Activated B cell treated with CpG ODN at 0.5 μM for 24 hours (primary cell): ENCODE data around the gene ZBTB7A. TPM values are rescaled to one million over a fixed set of nuclear protein-coding genes. Genes with fewer than 3 reads are reported as not detected.

Experiments
- ATAC-seq: fragments of 200-7000 bp; cut with Tn5 transposase; one replicate; pipeline ENCODE4 v1.10.0; 2021; ENCODE audit warnings: low read depth, mild to moderate bottlenecking, moderate library complexity
- CTCF ChIA-PET: fragments of 350-600 bp; sonication (Branson Sonifier 250); formaldehyde crosslinking; loops from one replicate; lab custom pipeline; 2021; ENCODE audit warnings: antibody characterized with exemption; lab: Charles Lee
- POLR2A ChIA-PET: fragments of 350-600 bp; sonication (Branson Sonifier 250); formaldehyde crosslinking; loops from one replicate; lab custom pipeline; 2021; ENCODE audit warnings: antibody characterized with exemption; lab: Charles Lee
- DNase-seq: peaks from one replicate; pipeline ENCODE4 v3.0.0; 2022
- H3K27ac Mint-ChIP-seq: one replicate; pipeline ENCODE4 v1.8.0; 2020; ENCODE audit warnings: mixed read lengths
- H3K27me3 Mint-ChIP-seq: one replicate; pipeline ENCODE4 v1.8.0; 2021; ENCODE audit warnings: mixed read lengths
- H3K36me3 Mint-ChIP-seq: one replicate; pipeline ENCODE4 v1.8.0; 2021; ENCODE audit warnings: low read depth, mixed read lengths
- H3K4me1 Mint-ChIP-seq: one replicate; pipeline ENCODE4 v1.8.0; 2021; ENCODE audit warnings: mixed read lengths
- H3K4me3 Mint-ChIP-seq: one replicate; pipeline ENCODE4 v1.8.0; 2020; ENCODE audit warnings: mild to moderate bottlenecking, mixed read lengths
- H3K9me3 Mint-ChIP-seq: one replicate; pipeline ENCODE4 v1.8.0; 2020; ENCODE audit warnings: mixed read lengths
- CTCF ChIP-seq: fragments of 200-600 bp; IDR thresholded peaks from one replicate; pipeline ENCODE4 v1.8.0; 2022; ENCODE audit warnings: antibody characterized with exemption, mild to moderate bottlenecking
- intact Hi-C: fragments of 100-400 bp; cut with micrococcal nuclease; formaldehyde crosslinking; loops from one replicate; pipeline ENCODE4 v1.15.1; 2024
- total RNA-seq: library from RNA; stranded (reverse); gene quantifications from 2 replicates; pipeline ENCODE4 v1.2.3, GENCODE V29; 2022

ZBTB7A gene
- total RNA-seq, 1 donor from 2014 or later = 49.2 TPM

- Mint-ChIP-seq H3K4me3 (no peak overlapping the region), H3K36me3 (peaks cover 43% of the 10 kb centered on the region), H3K27me3 (no peaks in the 10 kb centered on the region), H3K27ac (no peak overlapping the region), H3K9me3 (no peaks in the 10 kb centered on the region), H3K4me1 (peaks cover 16% of the 10 kb centered on the region)
- ATAC-seq (no peak), DNase-seq (no peak)
- TF ChIP-seq CTCF = no peak
- ChIA-PET CTCF (no interaction called here), POLR2A (interaction anchor here (0.6 kb wide), 1 partner anchor 42 kb away, joined by 4 read pairs; no protein-coding TSS in a partner anchor)
- intact Hi-C loops = no loop called here
Measured at GRCh38 chr19:4016903-4017638, 49.6 kb downstream of the ZBTB7A start.

- Mint-ChIP-seq H3K4me3 (no peak overlapping the region), H3K4me1 (peaks cover 15% of the 10 kb centered on the region), H3K27ac (no peak overlapping the region), H3K36me3 (peaks cover 41% of the 10 kb centered on the region), H3K9me3 (no peaks in the 10 kb centered on the region), H3K27me3 (no peaks in the 10 kb centered on the region)
- DNase-seq (no peak), ATAC-seq (no peak)
- POLR2A ChIA-PET = no interaction called here
- CTCF ChIA-PET = no interaction called here
- intact Hi-C loops = no loop called here
- TF ChIP-seq CTCF = no peak
Measured at GRCh38 chr19:4016486-4016885, 50.2 kb downstream of the ZBTB7A start.

GRCh38 chr19:4015705-4016402 lies 50.8 kb downstream of the ZBTB7A start:
- no peaks in the 10 kb centered on the region for H3K27me3 Mint-ChIP-seq
- POLR2A ChIA-PET = interaction anchor here (0.5 kb wide), 1 partner anchor 205 kb away, joined by 3 read pairs; no protein-coding TSS in a partner anchor
- intact Hi-C loops = no loop called here
- no peak overlapping the region for H3K27ac Mint-ChIP-seq
- TF ChIP-seq CTCF = no peak
- CTCF ChIA-PET = no interaction called here
- peaks cover 42% of the 10 kb centered on the region for H3K36me3 Mint-ChIP-seq
- no peaks in the 10 kb centered on the region for H3K9me3 Mint-ChIP-seq
- H3K4me1 Mint-ChIP-seq = peaks cover 21% of the 10 kb centered on the region
- ATAC-seq (no peak), DNase-seq (no peak)
- no peak overlapping the region for H3K4me3 Mint-ChIP-seq

GRCh38 chr19:4014541-4015491 lies 51.9 kb downstream of the ZBTB7A start:
- DNase-seq (peak; percentile 34), ATAC-seq (peak; percentile 75)
- POLR2A ChIA-PET = interaction anchor here (0.5 kb wide), 1 partner anchor 204 kb away, joined by 3 read pairs; no protein-coding TSS in a partner anchor
- H3K27me3 Mint-ChIP-seq = no peaks in the 10 kb centered on the region
- H3K9me3 Mint-ChIP-seq = no peaks in the 10 kb centered on the region
- H3K4me3 Mint-ChIP-seq = no peak overlapping the region
- H3K4me1 Mint-ChIP-seq = peaks cover 27% of the 10 kb centered on the region
- no peak overlapping the region for H3K27ac Mint-ChIP-seq
- peaks cover 36% of the 10 kb centered on the region for H3K36me3 Mint-ChIP-seq
- CTCF ChIA-PET = no interaction called here
- intact Hi-C loops = no loop called here
- no peak for TF ChIP-seq CTCF
